Measurements from ENCODE around the gene SETD2. TPM values are rescaled to one million over a fixed set of nuclear protein-coding genes. Genes with fewer than 3 reads are reported as not detected.
"Not testable (repeated sequence)": the region's sequence is repeated elsewhere in the genome, so short reads cannot be mapped to it uniquely, and the experiment has no call there.

The SETD2 gene
- polyA plus RNA-seq, 1 of the 3 experiments (the other 2 are of a cell fraction): 12.1 TPM

- peaks cover 26% of the 10 kb centered on the region for H3K79me2 ChIP-seq (ENCODE audit: insufficient read depth)
- no peak for DNase-seq
- H3K27me3 ChIP-seq (ENCODE audit: insufficient read depth): no peaks in the 10 kb centered on the region
- H3K9ac ChIP-seq: no peak overlapping the region
- ChIA-PET POLR2A (no interaction called here), CTCF (no interaction called here)
- WGBS (ENCODE audit: low lambda C conversion rate): 97% methylated on average over 3 of the region's 3 CpGs
- no peak overlapping the region for H2AFZ ChIP-seq (ENCODE audit: low read depth)
- no peak for TF ChIP-seq GATA2 (CRISPR knock-in tag; IDR thresholded peaks at IDR 0.05)
- TF ChIP-seq, protein P1, sequence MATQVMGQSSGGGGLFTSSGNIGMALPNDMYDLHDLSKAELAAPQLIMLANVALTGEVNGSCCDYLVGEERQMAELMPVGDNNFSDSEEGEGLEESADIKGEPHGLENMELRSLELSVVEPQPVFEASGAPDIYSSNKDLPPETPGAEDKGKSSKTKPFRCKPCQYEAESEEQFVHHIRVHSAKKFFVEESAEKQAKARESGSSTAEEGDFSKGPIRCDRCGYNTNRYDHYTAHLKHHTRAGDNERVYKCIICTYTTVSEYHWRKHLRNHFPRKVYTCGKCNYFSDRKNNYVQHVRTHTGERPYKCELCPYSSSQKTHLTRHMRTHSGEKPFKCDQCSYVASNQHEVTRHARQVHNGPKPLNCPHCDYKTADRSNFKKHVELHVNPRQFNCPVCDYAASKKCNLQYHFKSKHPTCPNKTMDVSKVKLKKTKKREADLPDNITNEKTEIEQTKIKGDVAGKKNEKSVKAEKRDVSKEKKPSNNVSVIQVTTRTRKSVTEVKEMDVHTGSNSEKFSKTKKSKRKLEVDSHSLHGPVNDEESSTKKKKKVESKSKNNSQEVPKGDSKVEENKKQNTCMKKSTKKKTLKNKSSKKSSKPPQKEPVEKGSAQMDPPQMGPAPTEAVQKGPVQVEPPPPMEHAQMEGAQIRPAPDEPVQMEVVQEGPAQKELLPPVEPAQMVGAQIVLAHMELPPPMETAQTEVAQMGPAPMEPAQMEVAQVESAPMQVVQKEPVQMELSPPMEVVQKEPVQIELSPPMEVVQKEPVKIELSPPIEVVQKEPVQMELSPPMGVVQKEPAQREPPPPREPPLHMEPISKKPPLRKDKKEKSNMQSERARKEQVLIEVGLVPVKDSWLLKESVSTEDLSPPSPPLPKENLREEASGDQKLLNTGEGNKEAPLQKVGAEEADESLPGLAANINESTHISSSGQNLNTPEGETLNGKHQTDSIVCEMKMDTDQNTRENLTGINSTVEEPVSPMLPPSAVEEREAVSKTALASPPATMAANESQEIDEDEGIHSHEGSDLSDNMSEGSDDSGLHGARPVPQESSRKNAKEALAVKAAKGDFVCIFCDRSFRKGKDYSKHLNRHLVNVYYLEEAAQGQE (IDR thresholded peaks at IDR 0.05; ENCODE audit: low read depth, low read length): no peak
- no peak for TF ChIP-seq POLR2AphosphoS5 (IDR thresholded peaks at IDR 0.05; ENCODE audit: low read depth, low read length)
- TF ChIP-seq GABPA (IDR thresholded peaks at IDR 0.05; ENCODE audit: low read depth): no peak
- TF ChIP-seq PBX3 (IDR thresholded peaks at IDR 0.05): no peak
- no peak for TF ChIP-seq YY1 (IDR thresholded peaks at IDR 0.05; ENCODE audit: low read depth)
- TF ChIP-seq NRF1 (IDR thresholded peaks at IDR 0.05; ENCODE audit: low read depth, low read length): no peak
- TF ChIP-seq SIN3A (IDR thresholded peaks at IDR 0.05; ENCODE audit: borderline replicate concordance, low read depth, low read length): no peak
- TF ChIP-seq NFIC (IDR thresholded peaks at IDR 0.05; ENCODE audit: borderline replicate concordance): no peak
- TF ChIP-seq TCF12 (IDR thresholded peaks at IDR 0.05): no peak
- no peak overlapping the region for H3K27ac ChIP-seq (ENCODE audit: low read depth in 2 of 2, low read length in 1 of 2)
- no peaks in the 10 kb centered on the region for H3K9me3 ChIP-seq
- no peak overlapping the region for H3K4me3 ChIP-seq (ENCODE audit: low read depth in 2 of 2, low read length in 1 of 2)
- no peaks in the 10 kb centered on the region for H3K4me1 ChIP-seq (ENCODE audit: control insufficient read depth in 1 of 2, insufficient read depth in 2 of 2, low read depth in 1 of 2, low read length in 1 of 2)
- H4K20me1 ChIP-seq (ENCODE audit: insufficient read depth): no peaks in the 10 kb centered on the region
- H3F3A ChIP-seq (replicated peaks; ENCODE audit: insufficient read depth): peaks cover 25% of the 10 kb centered on the region
- H3K9me2 ChIP-seq: no peaks in the 10 kb centered on the region
- H3K36me3 ChIP-seq (replicated peaks in 1 of 2; ENCODE audit: control insufficient read depth in 1 of 2, insufficient read depth in 2 of 2, low read length in 1 of 2): peaks cover 35 to 81% of the 10 kb centered on the region in 2 experiments
- H3K4me2 ChIP-seq: no peak overlapping the region
Measured at GRCh38 chr3:47041114-47041513, 122.8 kb downstream of the SETD2 start.

- POLR2A ChIA-PET: not testable (repeated sequence)
Measured at GRCh38 chr3:47037302-47037701, 126.6 kb downstream of the SETD2 start.

More at GRCh38 chr3:47037302-47037701, 126.6 kb downstream of the SETD2 start:
- H3K27ac ChIP-seq (ENCODE audit: low read depth in 2 of 2, low read length in 1 of 2); H3K4me2 ChIP-seq; CTCF ChIA-PET; H3K9ac ChIP-seq; DNase-seq; H3K4me3 ChIP-seq (ENCODE audit: low read depth in 2 of 2, low read length in 1 of 2); H3K27me3 ChIP-seq (ENCODE audit: insufficient read depth); H4K20me1 ChIP-seq (ENCODE audit: insufficient read depth); H3K9me2 ChIP-seq; H3K4me1 ChIP-seq (ENCODE audit: control insufficient read depth in 1 of 2, insufficient read depth in 2 of 2, low read depth in 1 of 2, low read length in 1 of 2); H3K9me3 ChIP-seq; H2AFZ ChIP-seq (ENCODE audit: low read depth): not testable (repeated sequence)
- 67% methylated on average over 3 of the region's 6 CpGs for WGBS (ENCODE audit: low lambda C conversion rate)
- H3K36me3 ChIP-seq (replicated peaks in 1 of 2; ENCODE audit: control insufficient read depth in 1 of 2, insufficient read depth in 2 of 2, low read length in 1 of 2): peaks cover 49 to 80% of the 10 kb centered on the region in 2 experiments
- H3K79me2 ChIP-seq (ENCODE audit: insufficient read depth): peaks cover 26% of the 10 kb centered on the region; the same call in 1 of the 2 replicates
- H3F3A ChIP-seq (replicated peaks; ENCODE audit: insufficient read depth): peaks cover 30% of the 10 kb centered on the region
